GM19239 (cell line): ENCODE measurements around the gene TBL3.
A peak's percentile ranks its signal among the peaks of the same experiment; 100 is the strongest.
"Not testable (repeated sequence)": the region's sequence is repeated elsewhere in the genome, so short reads cannot be mapped to it uniquely, and the experiment has no call there.

ENCODE experiments used
- DNase-seq: peaks from one replicate; pipeline ENCODE4 v3.0.0; 2011; ENCODE audit warnings: low spot score; ENCODE audit not compliant: insufficient read length
- FAIRE-seq: peaks from 2 replicates; lab custom pipeline; 2011; peaks lifted over from hg19 to GRCh38; lab: Jason Lieb, UNC

Gene TBL3

GRCh38 chr16:1971796-1972489, at the start of gene TBL3:
Gene TBL3, plus strand, starts transcription at chr16:1972053. Its CDS starts 112 bp downstream, at chr16:1972165.
- DNase-seq (peak; percentile 99), FAIRE-seq (peak; percentile 99)

DNA sequence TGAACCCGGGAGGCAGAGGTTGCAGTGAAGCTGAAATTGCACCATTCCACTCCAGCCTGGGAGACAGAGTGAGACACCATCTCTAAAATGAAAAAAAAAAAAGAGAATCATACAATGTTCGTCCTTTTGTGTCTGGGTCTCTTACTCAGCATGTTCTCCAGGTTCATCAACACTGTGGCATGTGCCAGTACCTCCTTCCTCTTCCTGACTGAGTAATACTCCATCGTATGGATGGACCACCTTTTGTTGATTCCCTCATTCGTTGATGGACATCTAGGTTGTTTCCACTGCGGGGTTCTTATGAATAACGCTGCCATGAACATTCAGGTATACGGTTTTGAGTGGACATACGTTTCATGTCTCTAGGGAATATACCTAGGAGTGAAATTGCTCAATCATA, 49.5 kb upstream of the TBL3 start:
- FAIRE-seq = no peak
- DNase-seq = no peak

- FAIRE-seq (no peak), DNase-seq (no peak)
These were observed 48.4 kb upstream of the TBL3 start for GRCh38 chr16:1923299-1924034.

DNA sequence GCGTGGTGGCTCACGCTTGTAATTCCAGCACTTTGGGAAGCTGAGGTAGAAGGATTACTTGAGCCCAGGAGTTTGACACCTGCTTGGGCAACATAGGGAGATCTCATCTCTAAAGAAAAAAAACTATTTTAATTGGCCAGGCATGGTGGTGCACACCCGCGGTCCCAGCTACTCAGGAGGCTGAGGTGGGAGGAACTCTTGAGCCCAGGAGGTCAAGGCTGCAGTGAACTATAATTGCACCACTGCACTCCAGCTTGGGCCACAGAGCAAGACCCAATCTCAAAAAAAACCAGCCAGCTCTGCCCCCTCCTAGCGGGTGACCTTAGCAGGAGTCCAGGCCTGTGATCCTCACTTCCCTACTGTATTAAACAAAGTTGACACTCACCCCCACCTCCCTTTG, 47.8 kb upstream of the TBL3 start:
- DNase-seq = no peak
- no peak for FAIRE-seq

GRCh38 chr16:1926271-1926670, 45.6 kb upstream of the TBL3 start:
- no peak for FAIRE-seq

DNA sequence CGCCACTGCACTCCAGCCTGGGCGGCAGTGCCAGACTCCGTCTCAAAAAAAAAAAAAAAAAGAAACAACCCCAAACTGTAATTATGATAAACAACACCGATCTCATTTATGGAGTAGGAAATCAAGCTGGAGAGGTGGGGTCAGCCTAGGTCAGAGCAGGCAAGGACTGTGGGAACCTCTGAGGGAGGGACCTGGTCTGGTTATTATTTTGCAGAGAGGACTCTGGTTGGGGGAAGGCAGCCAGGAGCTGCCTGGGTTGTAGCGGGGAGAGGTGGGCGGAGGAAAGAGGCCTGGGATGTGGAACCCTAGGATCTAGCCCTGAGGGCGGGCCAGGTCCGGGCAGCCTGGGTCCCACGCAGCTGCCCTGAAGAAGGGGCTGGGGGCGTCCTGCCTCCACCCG, 42.7 kb upstream of the TBL3 start:
- FAIRE-seq (no peak), DNase-seq (no peak)

More at GRCh38 chr16:1926271-1926670, 45.6 kb upstream of the TBL3 start:
- no peak for DNase-seq

GRCh38 chr16:1929578-1930337, 42.1 kb upstream of the TBL3 start:
- DNase-seq (peak; percentile 99), FAIRE-seq (peak; percentile 56)

- FAIRE-seq = no peak
- no peak for DNase-seq
These were observed 41.5 kb upstream of the TBL3 start for GRCh38 chr16:1930338-1930720.

GRCh38 chr16:1932050-1933028, 39.5 kb upstream of the TBL3 start:
- FAIRE-seq = no peak
- no peak for DNase-seq

DNA sequence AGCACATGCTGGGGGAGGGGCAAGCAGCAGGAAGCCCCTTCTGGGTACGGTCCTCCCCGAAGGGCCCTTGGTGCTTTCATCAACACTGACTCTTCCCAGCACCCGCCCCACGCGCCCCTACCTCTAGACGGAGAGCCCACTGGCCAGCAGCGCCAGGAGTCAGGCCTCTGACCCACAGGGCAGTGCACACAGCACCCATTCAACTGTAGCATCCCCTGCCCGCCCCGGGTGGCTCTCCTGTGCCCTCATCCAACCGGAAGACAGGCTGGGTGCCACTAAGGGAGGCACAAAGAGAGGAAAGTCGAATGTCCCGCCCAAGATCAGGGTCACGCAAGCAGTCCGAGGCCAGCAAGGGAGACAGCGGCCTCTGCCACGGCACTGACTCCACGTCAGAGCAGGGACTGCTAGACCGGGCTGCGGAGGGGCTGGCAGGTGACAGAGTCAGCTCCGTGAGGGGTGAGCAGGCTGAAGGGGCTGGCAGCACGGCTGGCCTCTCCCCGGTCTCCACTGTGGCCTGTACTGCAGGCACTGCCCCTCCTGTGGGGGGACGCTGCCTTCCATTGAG, 38.7 kb upstream of the TBL3 start:
- no peak for FAIRE-seq
- no peak for DNase-seq

DNA sequence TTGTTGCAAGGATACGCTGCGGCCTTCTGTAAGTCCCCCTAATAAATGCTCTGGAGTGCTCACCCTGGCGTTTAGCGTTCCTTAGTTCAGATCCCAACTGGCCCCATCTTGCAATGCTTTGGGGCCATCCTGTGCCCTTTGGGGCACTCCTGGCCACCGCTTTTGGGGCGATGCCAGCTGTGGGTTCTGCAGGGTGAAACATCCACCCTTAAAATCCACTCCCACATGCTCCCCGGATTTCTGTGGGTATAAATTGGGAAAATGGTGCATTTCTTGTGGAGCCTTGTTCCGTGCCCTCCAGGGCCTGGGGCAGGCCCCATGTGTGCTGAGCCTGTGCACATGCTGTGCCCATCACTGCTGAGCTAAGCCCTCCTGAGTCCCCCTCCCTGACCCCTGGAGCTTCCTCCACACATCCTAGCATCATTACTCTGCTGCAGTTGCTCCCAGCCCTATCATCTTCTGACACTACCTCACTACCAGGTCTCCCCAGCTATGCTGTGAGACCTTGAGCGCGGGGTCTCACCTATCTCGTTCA, 34.8 kb upstream of the TBL3 start:
- DNase-seq (no peak), FAIRE-seq (no peak)

GRCh38 chr16:1938316-1938715, 33.5 kb upstream of the TBL3 start:
- no peak for FAIRE-seq
- no peak for DNase-seq

- FAIRE-seq (no peak), DNase-seq (no peak)
These were observed 32.9 kb upstream of the TBL3 start for GRCh38 chr16:1938910-1939309.

DNA sequence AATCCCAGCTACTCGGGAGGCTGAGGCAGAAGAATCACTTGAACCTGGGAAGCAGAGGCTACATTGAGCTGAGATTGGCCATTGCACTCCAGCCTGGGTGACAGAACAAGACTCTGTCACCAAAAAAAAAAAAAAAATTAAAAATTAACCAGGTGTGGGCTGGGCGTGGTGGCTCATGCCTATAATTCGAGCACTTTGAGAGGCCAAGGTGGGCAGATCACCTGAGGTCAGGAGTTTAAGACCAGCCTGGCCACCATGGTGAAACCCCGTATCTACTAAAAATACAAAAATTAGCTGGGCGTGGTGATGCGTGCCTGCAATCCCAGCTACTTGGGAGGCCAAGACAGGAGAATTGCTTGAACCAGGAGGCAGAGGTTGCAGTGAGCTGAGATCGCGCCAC, 32.0 kb upstream of the TBL3 start:
- FAIRE-seq, DNase-seq: not testable (repeated sequence)

- DNase-seq (no peak), FAIRE-seq (no peak)
These were observed 31.3 kb upstream of the TBL3 start for GRCh38 chr16:1940273-1941161.

- FAIRE-seq = no peak
- no peak for DNase-seq
These were observed 30.4 kb upstream of the TBL3 start for GRCh38 chr16:1941162-1942046.

DNA sequence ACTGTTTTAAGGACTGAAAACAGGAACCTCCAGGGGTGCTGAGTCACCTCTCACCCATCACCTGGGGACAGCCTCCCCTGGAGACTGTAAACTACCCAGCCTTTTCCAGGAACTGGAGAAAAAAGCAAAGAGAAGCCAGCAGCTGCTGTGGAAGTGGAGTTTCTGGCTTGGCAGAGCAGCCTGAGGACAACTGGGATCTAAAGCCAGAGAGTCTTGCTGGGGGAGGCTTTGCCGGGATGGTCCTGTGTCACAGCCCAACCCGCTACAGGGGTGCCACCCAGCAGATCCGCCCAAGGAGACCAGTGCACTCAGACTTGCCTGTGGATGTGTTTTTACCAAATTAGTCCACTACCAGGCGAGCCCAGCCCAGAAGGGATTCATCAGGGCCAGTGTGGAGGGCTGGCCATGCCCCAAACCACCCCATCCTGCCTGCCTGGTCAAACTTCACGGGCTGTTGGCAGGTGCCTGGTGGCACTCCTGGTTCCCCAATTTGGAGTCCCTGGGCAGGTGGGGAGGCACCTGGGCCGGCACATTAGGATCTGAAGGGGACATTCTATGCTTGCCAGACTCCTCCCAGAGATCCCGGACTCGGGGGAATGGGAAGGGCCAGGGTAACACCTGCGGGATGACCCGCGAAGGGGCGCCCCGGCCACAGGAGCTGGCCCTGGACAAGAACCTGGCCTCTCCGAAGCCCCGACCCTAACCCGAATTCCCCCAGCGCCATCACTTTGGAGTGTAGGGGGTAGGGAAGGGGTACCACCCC, 29.6 kb upstream of the TBL3 start:
- FAIRE-seq = no peak
- no peak for DNase-seq
